ENCODE results near the gene CCDC92B.
"Not testable (repeated sequence)": the region's sequence is repeated elsewhere in the genome, so short reads cannot be mapped to it uniquely, and the experiment has no call there.

CCDC92B gene

GRCh38 chr17:2701996-2702741 is 47.3 kb downstream of the CCDC92B start:
- DNase-seq = no peak

- no peak for DNase-seq
Observed at GRCh38 chr17:2701161-2701995, 48.1 kb downstream of the CCDC92B start.

- no peak for DNase-seq
Observed at GRCh38 chr17:2700491-2701141, 48.8 kb downstream of the CCDC92B start.

- no peak for DNase-seq
Observed at GRCh38 chr17:2700030-2700490, 49.4 kb downstream of the CCDC92B start.

- DNase-seq = not testable (repeated sequence)
Observed at GRCh38 chr17:2699216-2699805, 50.1 kb downstream of the CCDC92B start.

GRCh38 chr17:2697611-2698162 is 51.8 kb downstream of the CCDC92B start:
- DNase-seq = no peak

- DNase-seq = no peak
Observed at GRCh38 chr17:2695961-2696760, 53.3 kb downstream of the CCDC92B start.

GRCh38 chr17:2695243-2695960 is 54.0 kb downstream of the CCDC92B start:
- no peak for DNase-seq

- no peak for DNase-seq
Observed at GRCh38 chr17:2694381-2695242, 54.8 kb downstream of the CCDC92B start.

- DNase-seq = no peak
Observed at GRCh38 chr17:2693561-2694380, 55.7 kb downstream of the CCDC92B start.

- DNase-seq = no peak
Observed at GRCh38 chr17:2692781-2693135, 56.7 kb downstream of the CCDC92B start.

- no peak for DNase-seq
Observed at GRCh38 chr17:2691965-2692780, 57.3 kb downstream of the CCDC92B start.

- no peak for DNase-seq
Observed at GRCh38 chr17:2691069-2691871, 58.2 kb downstream of the CCDC92B start.

GRCh38 chr17:2690165-2691068 is 59.0 kb downstream of the CCDC92B start:
- no peak for DNase-seq

- DNase-seq = no peak
Observed at GRCh38 chr17:2689411-2690164, 59.9 kb downstream of the CCDC92B start.

Measured in NCI-H1436 (cell line).